Liver (tissue), 9 donors: Measurements from ENCODE around the gene CNTN5. TPM values are rescaled to one million over a fixed set of nuclear protein-coding genes. Genes with fewer than 3 reads are reported as not detected.

ENCODE experiments used
- DNase-seq: peaks from one replicate; pipeline ENCODE4 v3.0.0-alpha.2; 2017; ENCODE audit warnings: low spot score
- H3K27ac ChIP-seq, 2 donors: one replicate each; pipeline ENCODE4 v1.7.0; 2013; ENCODE audit warnings: inconsistent platforms in 2 of 2, low read length in 2 of 2, control low read depth in 1 of 2, low read depth in 1 of 2, mild to moderate bottlenecking in 1 of 2
- H3K27me3 ChIP-seq, 4 donors: one replicate each; pipeline versions ENCODE4 v1.6.1 to v1.7.0; 2013; ENCODE audit warnings: low read length in 3 of 4, inconsistent platforms in 1 of 4, mild to moderate bottlenecking in 1 of 4, moderate library complexity in 1 of 4; ENCODE audit not compliant: control insufficient read depth in 4 of 4, insufficient read depth in 4 of 4
- H3K36me3 ChIP-seq, 4 donors: one replicate each; pipeline versions ENCODE4 v1.6.1 to v1.7.0; 2013; ENCODE audit warnings: low read length in 3 of 4, mild to moderate bottlenecking in 3 of 4, low read depth in 1 of 4, moderate library complexity in 1 of 4; ENCODE audit not compliant: control insufficient read depth in 4 of 4, insufficient read depth in 3 of 4
- H3K4me1 ChIP-seq, 4 donors: one replicate each; pipeline versions ENCODE4 v1.6.1 to v1.7.0; 2013; ENCODE audit warnings: low read length in 3 of 4, mild to moderate bottlenecking in 3 of 4, moderate library complexity in 1 of 4; ENCODE audit not compliant: control insufficient read depth in 4 of 4, insufficient read depth in 4 of 4
- H3K4me3 ChIP-seq, 3 donors: one replicate each; pipeline versions ENCODE4 v1.6.1 to v1.7.0; 2013; ENCODE audit warnings: low read length in 3 of 3, control low read depth in 1 of 3, low read depth in 1 of 3, mild to moderate bottlenecking in 1 of 3
- H3K9ac ChIP-seq, 2 donors: one replicate each; pipeline ENCODE4 v1.7.0; 2013; ENCODE audit warnings: low read length in 2 of 2, mild to moderate bottlenecking in 2 of 2, moderate library complexity in 2 of 2, control low read depth in 1 of 2, low read depth in 1 of 2
- H3K9me3 ChIP-seq, 4 donors: one replicate each; pipeline versions ENCODE4 v1.6.1 to v1.7.0; 2013; ENCODE audit warnings: low read length in 3 of 4; ENCODE audit not compliant: control insufficient read depth in 4 of 4
- CTCF ChIP-seq: fragments of 150-350 bp; IDR thresholded peaks from 2 replicates; pipeline ENCODE4 v1.5.1; 2017; ENCODE audit warnings: improper control_type of control experiment, low read depth, low read length; ENCODE audit not compliant: missing input control
- EGR1 ChIP-seq, 2 donors: IDR thresholded peaks; 2 replicates each; pipeline ENCODE4 v1.6.1; 2016 to 2018; ENCODE audit warnings: antibody characterized with exemption in 2 of 2, low read depth in 2 of 2
- FOXA1 ChIP-seq: IDR thresholded peaks from 2 replicates; pipeline ENCODE4 v1.6.1; 2016; ENCODE audit warnings: antibody characterized with exemption
- FOXA2 ChIP-seq: IDR thresholded peaks from 2 replicates; pipeline ENCODE4 v1.6.1; 2016; ENCODE audit warnings: antibody characterized with exemption
- GABPA ChIP-seq, 2 donors: IDR thresholded peaks in 1 of 2; conservative IDR thresholded peaks in 1 of 2; 2 replicates each; pipeline ENCODE4 v1.6.1; 2016; ENCODE audit warnings: antibody characterized with exemption in 2 of 2, mild to moderate bottlenecking in 1 of 2, moderate library complexity in 1 of 2
- HNF4A ChIP-seq, 2 donors: conservative IDR thresholded peaks; 2 replicates each; pipeline ENCODE4 v1.6.1; 2016; ENCODE audit warnings: antibody characterized with exemption in 2 of 2, mild to moderate bottlenecking in 2 of 2
- HNF4G ChIP-seq: IDR thresholded peaks from 2 replicates; pipeline ENCODE4 v1.6.1; 2016; ENCODE audit warnings: antibody characterized with exemption
- JUND ChIP-seq, 2 donors: IDR thresholded peaks; 2 replicates each; pipeline ENCODE4 v1.6.1; 2016; ENCODE audit warnings: antibody characterized with exemption in 2 of 2
- NR2F2 ChIP-seq: IDR thresholded peaks from 2 replicates; pipeline ENCODE4 v1.6.1; 2016; ENCODE audit warnings: antibody characterized with exemption
- RAD21 ChIP-seq, 2 donors: IDR thresholded peaks; 2 replicates each; pipeline ENCODE4 v1.6.1; 2016; ENCODE audit warnings: antibody characterized with exemption in 2 of 2, mild to moderate bottlenecking in 2 of 2
- RXRA ChIP-seq, 2 donors: IDR thresholded peaks; 2 replicates each; pipeline ENCODE4 v1.6.1; 2017 to 2018; ENCODE audit warnings: antibody characterized with exemption in 2 of 2, mild to moderate bottlenecking in 1 of 2
- SP1 ChIP-seq: IDR thresholded peaks from 2 replicates; pipeline ENCODE4 v1.6.1; 2018; ENCODE audit warnings: antibody characterized with exemption, mild to moderate bottlenecking
- TAF1 ChIP-seq: conservative IDR thresholded peaks from 2 replicates; pipeline ENCODE4 v1.6.1; 2016; ENCODE audit warnings: antibody characterized with exemption, mild to moderate bottlenecking
- YY1 ChIP-seq: IDR thresholded peaks from 2 replicates; pipeline ENCODE4 v1.6.1; 2016; ENCODE audit warnings: antibody characterized with exemption, mild to moderate bottlenecking
- WGBS: extraction: QIAGEN DNeasy Blood & Tissue Kit; methylation state at CpG from one replicate; pipeline ENCODE4 v1.1.7; 2013; 5-methylcytosine and 5-hydroxymethylcytosine counted together
- polyA plus RNA-seq, 2 donors: library from polyadenylated mRNA; stranded (reverse) in 1 of 2; unstranded in 1 of 2; fragments of 200-250 nt in 1 of 2; fragments of >200 nt in 1 of 2; fragmentation: Nextera tagmentation in 1 of 2; extraction: Ambion mirVana in 1 of 2; gene quantifications; one replicate each; pipeline versions ENCODE4 v1.2.1 to v1.2.3, GENCODE V29; 2013 to 2015
- total RNA-seq, 2 donors: library from RNA; depleted of rRNA; stranded (reverse); fragments of >200 nt; gene quantifications; one replicate each; pipeline ENCODE4 v1.2.3, GENCODE V29; 2014
- TF ChIP-seq, protein P1 (sequence below): IDR thresholded peaks from 2 replicates; pipeline ENCODE4 v1.6.1; 2016; ENCODE audit warnings: antibody characterized with exemption
- TF ChIP-seq, protein P2 (sequence below): IDR thresholded peaks from 2 replicates; pipeline ENCODE4 v1.6.1; 2016; ENCODE audit warnings: antibody characterized with exemption
- TF ChIP-seq, protein P3 (sequence below): IDR thresholded peaks from 2 replicates; pipeline ENCODE4 v1.6.1; 2016; ENCODE audit warnings: antibody characterized with exemption, mild to moderate bottlenecking
- TF ChIP-seq, protein P4 (sequence below): IDR thresholded peaks from 2 replicates; pipeline ENCODE4 v1.6.1; 2016; ENCODE audit warnings: antibody characterized with exemption
- donor health status: healthy.
- donor health status: healthy.
- donor health status: healthy.
- donor health status: healthy.
- donor health status: healthy.

Gene CNTN5
- total and polyA plus RNA-seq, 4 donors = 0.01 to 0.08 (median 0.04) TPM

- Histone ChIP-seq H3K9ac (no peak overlapping the region), H3K4me1 (no peaks in the 10 kb centered on the region), H3K27ac (no peak overlapping the region), H3K27me3 (no peaks in the 10 kb centered on the region), H3K36me3 (no peaks in the 10 kb centered on the region), H3K4me3 (no peak overlapping the region), H3K9me3 (peaks cover 0 to 7% (median 0%) of the 10 kb centered on the region in 4 donors)
- no peak for DNase-seq
- WGBS = 72% methylated on average over 1 of the region's 1 CpG
- TF ChIP-seq HNF4G = no peak
- TF ChIP-seq GABPA (IDR thresholded peaks at IDR 0.05 in 1 of 2, conservative IDR thresholded peaks at IDR 0.05 in 1 of 2) = no peak
- no peak for TF ChIP-seq RXRA (IDR thresholded peaks at IDR 0.05)
- TF ChIP-seq EGR1 (IDR thresholded peaks at IDR 0.05; ENCODE audit: low read depth in 2 of 2) = no peak
- no peak for TF ChIP-seq TAF1
- TF ChIP-seq, protein P1, sequence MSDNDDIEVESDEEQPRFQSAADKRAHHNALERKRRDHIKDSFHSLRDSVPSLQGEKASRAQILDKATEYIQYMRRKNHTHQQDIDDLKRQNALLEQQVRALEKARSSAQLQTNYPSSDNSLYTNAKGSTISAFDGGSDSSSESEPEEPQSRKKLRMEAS = no peak
- no peak for TF ChIP-seq RAD21 (IDR thresholded peaks at IDR 0.05)
- TF ChIP-seq FOXA1 = no peak
- no peak for TF ChIP-seq CTCF
These were observed 1194.0 kb downstream of the CNTN5 start for GRCh38 chr11:100214791-100215190.

DNA sequence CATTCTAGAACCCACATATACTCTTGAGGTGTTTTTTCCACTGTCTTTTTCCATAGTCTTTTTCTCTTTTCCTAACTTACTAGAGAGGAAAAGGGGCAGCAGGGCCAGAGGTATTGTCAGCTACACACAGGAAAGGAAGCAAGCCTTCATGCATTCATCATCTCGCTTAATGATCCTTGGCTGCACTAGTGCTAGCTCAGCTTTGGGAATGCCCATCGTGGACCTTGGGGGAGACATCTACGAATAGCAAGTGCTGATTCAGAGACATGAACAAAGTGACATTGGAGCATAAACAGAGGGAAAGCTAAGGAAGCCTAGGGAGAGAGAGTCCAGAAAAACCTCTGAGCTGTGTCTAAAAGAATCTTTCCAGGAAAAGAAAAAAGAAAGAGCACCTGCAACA, 1200.1 kb downstream of the CNTN5 start:
- DNase-seq = no peak
- 64% methylated on average over 3 of the region's 3 CpGs for WGBS
- H3K27me3 ChIP-seq = no peaks in the 10 kb centered on the region
- H3K9me3 ChIP-seq = no peaks in the 10 kb centered on the region
- no peak overlapping the region for H3K27ac ChIP-seq
- H3K9ac ChIP-seq = no peak overlapping the region
- H3K4me3 ChIP-seq = no peak overlapping the region
- no peaks in the 10 kb centered on the region for H3K4me1 ChIP-seq
- H3K36me3 ChIP-seq = no peaks in the 10 kb centered on the region
- TF ChIP-seq RAD21 (IDR thresholded peaks at IDR 0.05) (no peak), NR2F2 (no peak), EGR1 (IDR thresholded peaks at IDR 0.05; ENCODE audit: low read depth in 2 of 2) (no peak), TAF1 (no peak), FOXA1 (no peak), YY1 (no peak), HNF4A (conservative IDR thresholded peaks at IDR 0.05) (no peak), JUND (IDR thresholded peaks at IDR 0.05) (no peak), CTCF (no peak), FOXA2 (no peak), RXRA (IDR thresholded peaks at IDR 0.05) (no peak), GABPA (IDR thresholded peaks at IDR 0.05 in 1 of 2, conservative IDR thresholded peaks at IDR 0.05 in 1 of 2) (no peak), HNF4G (no peak), SP1 (no peak)
- TF ChIP-seq, protein P2, sequence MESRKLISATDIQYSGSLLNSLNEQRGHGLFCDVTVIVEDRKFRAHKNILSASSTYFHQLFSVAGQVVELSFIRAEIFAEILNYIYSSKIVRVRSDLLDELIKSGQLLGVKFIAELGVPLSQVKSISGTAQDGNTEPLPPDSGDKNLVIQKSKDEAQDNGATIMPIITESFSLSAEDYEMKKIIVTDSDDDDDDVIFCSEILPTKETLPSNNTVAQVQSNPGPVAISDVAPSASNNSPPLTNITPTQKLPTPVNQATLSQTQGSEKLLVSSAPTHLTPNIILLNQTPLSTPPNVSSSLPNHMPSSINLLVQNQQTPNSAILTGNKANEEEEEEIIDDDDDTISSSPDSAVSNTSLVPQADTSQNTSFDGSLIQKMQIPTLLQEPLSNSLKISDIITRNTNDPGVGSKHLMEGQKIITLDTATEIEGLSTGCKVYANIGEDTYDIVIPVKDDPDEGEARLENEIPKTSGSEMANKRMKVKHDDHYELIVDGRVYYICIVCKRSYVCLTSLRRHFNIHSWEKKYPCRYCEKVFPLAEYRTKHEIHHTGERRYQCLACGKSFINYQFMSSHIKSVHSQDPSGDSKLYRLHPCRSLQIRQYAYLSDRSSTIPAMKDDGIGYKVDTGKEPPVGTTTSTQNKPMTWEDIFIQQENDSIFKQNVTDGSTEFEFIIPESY = no peak
- TF ChIP-seq, protein P3, sequence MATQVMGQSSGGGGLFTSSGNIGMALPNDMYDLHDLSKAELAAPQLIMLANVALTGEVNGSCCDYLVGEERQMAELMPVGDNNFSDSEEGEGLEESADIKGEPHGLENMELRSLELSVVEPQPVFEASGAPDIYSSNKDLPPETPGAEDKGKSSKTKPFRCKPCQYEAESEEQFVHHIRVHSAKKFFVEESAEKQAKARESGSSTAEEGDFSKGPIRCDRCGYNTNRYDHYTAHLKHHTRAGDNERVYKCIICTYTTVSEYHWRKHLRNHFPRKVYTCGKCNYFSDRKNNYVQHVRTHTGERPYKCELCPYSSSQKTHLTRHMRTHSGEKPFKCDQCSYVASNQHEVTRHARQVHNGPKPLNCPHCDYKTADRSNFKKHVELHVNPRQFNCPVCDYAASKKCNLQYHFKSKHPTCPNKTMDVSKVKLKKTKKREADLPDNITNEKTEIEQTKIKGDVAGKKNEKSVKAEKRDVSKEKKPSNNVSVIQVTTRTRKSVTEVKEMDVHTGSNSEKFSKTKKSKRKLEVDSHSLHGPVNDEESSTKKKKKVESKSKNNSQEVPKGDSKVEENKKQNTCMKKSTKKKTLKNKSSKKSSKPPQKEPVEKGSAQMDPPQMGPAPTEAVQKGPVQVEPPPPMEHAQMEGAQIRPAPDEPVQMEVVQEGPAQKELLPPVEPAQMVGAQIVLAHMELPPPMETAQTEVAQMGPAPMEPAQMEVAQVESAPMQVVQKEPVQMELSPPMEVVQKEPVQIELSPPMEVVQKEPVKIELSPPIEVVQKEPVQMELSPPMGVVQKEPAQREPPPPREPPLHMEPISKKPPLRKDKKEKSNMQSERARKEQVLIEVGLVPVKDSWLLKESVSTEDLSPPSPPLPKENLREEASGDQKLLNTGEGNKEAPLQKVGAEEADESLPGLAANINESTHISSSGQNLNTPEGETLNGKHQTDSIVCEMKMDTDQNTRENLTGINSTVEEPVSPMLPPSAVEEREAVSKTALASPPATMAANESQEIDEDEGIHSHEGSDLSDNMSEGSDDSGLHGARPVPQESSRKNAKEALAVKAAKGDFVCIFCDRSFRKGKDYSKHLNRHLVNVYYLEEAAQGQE = no peak
- TF ChIP-seq, protein P4, sequence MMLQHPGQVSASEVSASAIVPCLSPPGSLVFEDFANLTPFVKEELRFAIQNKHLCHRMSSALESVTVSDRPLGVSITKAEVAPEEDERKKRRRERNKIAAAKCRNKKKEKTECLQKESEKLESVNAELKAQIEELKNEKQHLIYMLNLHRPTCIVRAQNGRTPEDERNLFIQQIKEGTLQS = no peak
- TF ChIP-seq, protein P1 = no peak
